Measurements from ENCODE around the gene HEBP1.
"Not testable (repeated sequence)": the region's sequence is repeated elsewhere in the genome, so short reads cannot be mapped to it uniquely, and the experiment has no call there.

DNA sequence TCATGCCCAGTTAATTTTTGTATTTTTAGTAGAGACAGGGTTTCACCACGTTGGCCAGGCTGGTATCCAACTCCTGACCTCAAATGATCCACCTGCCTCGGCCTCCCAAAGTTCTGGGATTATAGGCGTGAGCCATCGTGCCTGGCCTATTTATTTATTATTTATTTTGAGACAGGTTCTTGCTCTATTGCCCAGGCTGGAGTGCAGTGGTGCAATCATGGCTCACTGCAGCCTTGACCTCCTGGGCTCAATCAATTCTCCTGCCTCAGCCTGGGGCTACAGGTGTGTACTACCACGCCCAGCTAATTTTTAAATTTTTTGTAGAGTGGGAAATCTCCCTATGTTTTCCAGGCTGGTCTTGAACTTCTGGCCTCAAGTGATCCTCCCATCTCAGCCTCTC is 35.3 kb upstream of the HEBP1 start:
- TF ChIP-seq CTCF (IDR thresholded peaks at IDR 0.05; ENCODE audit: low read depth, low read length); EZH2phosphoT487 (IDR thresholded peaks at IDR 0.05; ENCODE audit: low read depth): not testable (repeated sequence)

Data from OCI-LY3 (cell line).